Mammary epithelial cell (primary cell): ENCODE results near the gene FLG.

Experiments used
- EZH2 ChIP-seq: IDR thresholded peaks from 2 replicates; pipeline ENCODE4 v1.6.1; 2012; ENCODE audit warnings: low read length, inconsistent platforms, borderline replicate concordance
- TF ChIP-seq, protein P1 (sequence below), 2 donors: IDR thresholded peaks in 1 of 2; conservative IDR thresholded peaks in 1 of 2; 2 replicates each; pipeline ENCODE4 v1.5.1; 2011 to 2012; ENCODE audit warnings: inconsistent platforms in 2 of 2, low read length in 2 of 2, mild to moderate bottlenecking in 2 of 2, control low read depth in 1 of 2, low read depth in 1 of 2; ENCODE audit not compliant: insufficient read depth in 1 of 2; ENCODE audit errors: extremely low read depth in 1 of 2

DNA sequence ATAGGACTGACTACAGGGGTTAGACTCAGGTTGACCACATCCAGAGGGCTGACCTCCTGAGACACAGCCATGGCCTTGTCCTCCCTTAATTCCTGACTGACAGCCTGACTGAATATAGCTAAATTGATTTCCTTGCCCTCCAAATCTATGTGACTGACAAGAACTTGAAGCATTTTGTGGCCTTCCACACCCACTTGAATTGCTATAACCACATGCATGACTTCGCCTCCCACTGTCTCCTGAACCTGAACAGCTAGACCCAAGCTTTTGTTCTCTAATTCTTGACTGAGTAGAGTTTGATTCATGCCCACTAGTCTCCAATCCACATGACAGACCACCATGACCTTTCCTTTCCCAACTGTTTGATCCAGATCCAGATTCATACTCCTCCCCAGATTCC lies 31.7 kb upstream of the FLG start:
- TF ChIP-seq, protein P1, sequence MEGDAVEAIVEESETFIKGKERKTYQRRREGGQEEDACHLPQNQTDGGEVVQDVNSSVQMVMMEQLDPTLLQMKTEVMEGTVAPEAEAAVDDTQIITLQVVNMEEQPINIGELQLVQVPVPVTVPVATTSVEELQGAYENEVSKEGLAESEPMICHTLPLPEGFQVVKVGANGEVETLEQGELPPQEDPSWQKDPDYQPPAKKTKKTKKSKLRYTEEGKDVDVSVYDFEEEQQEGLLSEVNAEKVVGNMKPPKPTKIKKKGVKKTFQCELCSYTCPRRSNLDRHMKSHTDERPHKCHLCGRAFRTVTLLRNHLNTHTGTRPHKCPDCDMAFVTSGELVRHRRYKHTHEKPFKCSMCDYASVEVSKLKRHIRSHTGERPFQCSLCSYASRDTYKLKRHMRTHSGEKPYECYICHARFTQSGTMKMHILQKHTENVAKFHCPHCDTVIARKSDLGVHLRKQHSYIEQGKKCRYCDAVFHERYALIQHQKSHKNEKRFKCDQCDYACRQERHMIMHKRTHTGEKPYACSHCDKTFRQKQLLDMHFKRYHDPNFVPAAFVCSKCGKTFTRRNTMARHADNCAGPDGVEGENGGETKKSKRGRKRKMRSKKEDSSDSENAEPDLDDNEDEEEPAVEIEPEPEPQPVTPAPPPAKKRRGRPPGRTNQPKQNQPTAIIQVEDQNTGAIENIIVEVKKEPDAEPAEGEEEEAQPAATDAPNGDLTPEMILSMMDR (conservative IDR thresholded peaks at IDR 0.05 in 1 of 2, IDR thresholded peaks at IDR 0.05 in 1 of 2; ENCODE audit: extremely low read depth in 1 of 2, insufficient read depth in 1 of 2, low read depth in 1 of 2, low read length in 2 of 2): no peak
- TF ChIP-seq EZH2: no peak
